ENCODE data around the gene RGS8.

DNA sequence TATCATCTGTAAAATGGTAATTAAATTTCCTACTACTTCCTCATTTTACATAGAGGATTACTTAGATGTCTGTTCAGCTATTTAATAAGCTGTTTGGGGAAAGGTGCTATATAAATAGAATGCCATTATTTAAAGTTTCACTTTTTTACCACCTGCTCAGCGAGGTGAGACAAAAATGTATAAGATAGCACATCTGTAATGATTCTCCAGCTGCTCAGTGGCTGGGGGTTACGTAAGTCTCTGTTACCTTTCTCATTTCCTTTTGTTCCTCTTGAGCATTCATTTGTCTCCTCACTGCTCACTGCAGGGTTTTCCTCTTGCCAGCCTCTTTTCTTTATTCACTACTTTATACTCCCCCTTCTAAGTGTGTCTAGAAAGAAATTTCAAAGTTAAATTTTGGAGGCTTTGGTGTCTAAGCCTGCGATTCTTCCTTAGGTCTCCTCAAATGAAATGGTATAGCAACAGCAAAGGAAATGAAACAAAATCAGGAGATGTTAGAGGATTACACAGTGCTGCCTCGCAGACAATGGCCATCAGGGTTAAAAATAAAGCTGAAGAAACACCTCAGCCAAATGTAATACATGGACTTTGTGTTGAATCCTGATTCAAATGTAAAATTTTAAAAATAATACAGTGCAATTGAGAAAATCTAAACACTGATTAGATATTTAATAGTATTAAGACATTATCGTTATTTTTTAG, 6.8 kb downstream of the RGS8 start:
- TF ChIP-seq CTCF (IDR thresholded peaks at IDR 0.05) (no peak), POLR2A (IDR thresholded peaks at IDR 0.05) (no peak)
